NCI-H446 (cell line): Measurements from ENCODE around the gene PIGZ.

Experiments used
- DNase-seq, 2 experiments: peaks; one replicate each; lab custom pipeline; 2025; lab: John Stamatoyannopoulos, UW

The PIGZ gene

DNA sequence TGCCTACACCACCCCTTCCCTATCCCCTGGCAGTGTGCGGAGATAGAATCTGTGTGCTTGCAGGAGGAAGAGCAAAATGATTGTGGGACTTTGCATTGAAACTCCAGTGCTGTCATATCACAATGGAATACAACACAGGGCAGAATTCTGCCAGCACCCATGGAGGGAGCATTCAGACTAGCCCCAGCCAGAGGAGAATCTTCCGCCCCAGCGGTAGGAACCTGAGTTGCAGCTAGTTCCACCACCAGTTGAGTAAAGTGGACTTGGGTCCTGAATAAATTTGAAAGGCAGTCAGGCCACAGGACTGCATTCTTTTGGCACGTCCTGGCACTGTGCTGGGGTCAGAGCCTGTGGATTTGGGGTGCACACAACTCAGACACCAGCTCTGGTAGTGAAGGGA, 53.8 kb downstream of the PIGZ start:
- no peak for DNase-seq

DNA sequence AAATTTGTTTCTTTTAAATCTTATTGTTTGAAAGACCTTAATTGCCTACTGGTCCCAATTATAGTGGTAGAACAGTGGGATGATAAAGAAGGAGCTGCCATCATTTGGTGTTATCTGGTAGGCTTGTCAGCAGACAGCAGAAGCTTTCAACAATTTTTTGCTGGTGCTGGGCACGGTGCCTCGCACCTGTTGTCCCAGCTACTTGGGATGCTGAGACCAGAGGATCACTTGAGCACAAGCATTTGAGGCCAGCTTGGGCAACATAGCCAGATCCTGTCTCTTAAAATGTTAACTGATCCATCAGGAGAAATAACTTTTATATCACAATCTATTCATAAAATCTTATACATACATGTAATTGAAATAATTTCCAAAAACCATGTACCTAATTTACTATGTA, 64.9 kb downstream of the PIGZ start:
- DNase-seq = no peak

DNA sequence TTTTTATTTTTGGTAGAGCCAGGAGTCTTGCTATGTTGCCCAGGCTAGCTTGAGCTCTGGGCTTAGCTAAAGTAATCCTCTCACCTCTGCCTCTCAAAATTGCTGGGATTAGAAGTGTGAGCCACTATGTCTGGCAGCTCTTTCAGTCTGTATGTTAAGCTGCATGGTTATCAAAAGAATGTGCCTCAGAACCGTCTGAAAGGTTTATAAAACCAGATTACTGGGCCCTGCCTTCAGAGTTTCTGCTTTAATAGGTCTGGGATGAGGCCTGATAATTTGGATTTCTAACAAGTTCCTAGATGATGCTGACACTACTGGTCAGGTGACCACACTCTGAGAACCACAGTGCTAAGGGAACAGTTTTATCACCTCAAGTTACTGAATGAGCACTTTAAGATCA, 66.3 kb downstream of the PIGZ start:
- no peak for DNase-seq

DNA sequence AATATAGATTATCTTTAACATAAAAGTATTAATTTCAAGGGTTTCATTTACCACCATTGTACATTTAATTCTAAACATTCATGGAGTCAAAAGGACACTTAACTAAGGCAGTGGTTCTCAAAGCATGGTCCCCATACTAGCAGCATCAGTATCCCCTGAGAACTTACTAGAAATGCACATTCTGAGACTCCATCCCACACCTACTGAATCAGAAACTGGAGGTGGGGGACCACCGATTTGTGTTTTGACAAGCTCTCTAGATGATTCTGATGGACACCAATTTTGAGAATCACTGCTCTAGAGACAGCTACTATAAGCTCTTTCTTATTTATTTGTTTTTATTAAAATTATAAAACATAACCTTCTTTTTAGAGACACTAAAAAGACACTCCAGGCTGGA, 66.9 kb downstream of the PIGZ start:
- no peak for DNase-seq
